Activated CD8-positive, alpha-beta T cell treated with anti-CD3 and anti-CD28 coated beads for 36 hours (primary cell): ENCODE data around the gene DROSHA. TPM values are rescaled to one million over a fixed set of nuclear protein-coding genes. Genes with fewer than 3 reads are reported as not detected.

Experiments used
- ATAC-seq: fragments of 200-7000 bp; cut with Tn5 transposase; one replicate; pipeline ENCODE4 v1.10.0; 2021; ENCODE audit warnings: mild to moderate bottlenecking, moderate library complexity
- CTCF ChIA-PET: fragments of 350-600 bp; sonication (Branson Sonifier 250); formaldehyde crosslinking; loops from one replicate; lab custom pipeline; 2021; ENCODE audit warnings: antibody characterized with exemption; lab: Charles Lee
- POLR2A ChIA-PET: fragments of 350-600 bp; sonication (Branson Sonifier 250); formaldehyde crosslinking; loops from one replicate; lab custom pipeline; 2021; ENCODE audit warnings: antibody characterized with exemption; lab: Charles Lee
- DNase-seq: peaks from one replicate; pipeline ENCODE4 v3.0.0-alpha.2; 2020
- H3K27ac Mint-ChIP-seq: one replicate; pipeline ENCODE4 v1.8.0; 2021; ENCODE audit warnings: mild to moderate bottlenecking, mixed read lengths
- H3K27me3 Mint-ChIP-seq: one replicate; pipeline ENCODE4 v1.8.0; 2021; ENCODE audit warnings: mixed read lengths
- H3K36me3 Mint-ChIP-seq: one replicate; pipeline ENCODE4 v1.8.0; 2021; ENCODE audit warnings: low read depth, mixed read lengths
- H3K4me1 Mint-ChIP-seq: one replicate; pipeline ENCODE4 v1.8.0; 2021; ENCODE audit warnings: low read depth, mixed read lengths
- H3K4me3 Mint-ChIP-seq: one replicate; pipeline ENCODE4 v1.8.0; 2021; ENCODE audit warnings: mild to moderate bottlenecking, moderate library complexity, mixed read lengths
- H3K9me3 Mint-ChIP-seq: one replicate; pipeline ENCODE4 v1.8.0; 2021; ENCODE audit warnings: mixed read lengths
- intact Hi-C: fragments of 100-400 bp; cut with micrococcal nuclease; formaldehyde crosslinking; loops from one replicate; pipeline ENCODE4 v1.10.0; 2022
- total RNA-seq, 2 experiments: library from RNA; stranded (reverse); gene quantifications; one replicate each; pipeline ENCODE4 v1.2.3, GENCODE V29; 2021
- TF ChIP-seq, protein P1 (sequence below): fragments of 200-600 bp; IDR thresholded peaks from one replicate; pipeline ENCODE4 v1.8.0; 2022; ENCODE audit warnings: antibody characterized with exemption, mild to moderate bottlenecking

The DROSHA gene
- total RNA-seq, 2 experiments from 2014 or later, result 57.8 to 61.0 TPM

DNA sequence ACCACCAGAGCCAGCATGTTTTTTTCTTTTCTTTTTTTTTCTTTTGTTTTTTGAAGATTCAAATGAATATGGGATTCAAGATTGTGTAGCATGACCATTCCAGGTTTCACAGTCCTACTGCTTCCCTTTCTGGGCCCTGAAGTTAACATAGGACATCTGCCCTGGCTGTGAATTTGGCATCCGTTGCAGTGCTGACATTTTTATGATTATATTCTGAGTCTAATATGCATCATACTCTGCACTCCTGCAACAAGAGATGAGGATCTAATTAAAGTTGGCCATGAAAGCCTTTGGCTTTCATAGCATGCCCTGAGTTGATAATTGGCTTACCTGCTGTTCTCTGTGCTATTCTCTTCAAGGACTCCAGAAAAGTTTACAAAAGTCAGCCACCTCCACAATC, 30.1 kb upstream of the DROSHA start:
- no peak for ATAC-seq
- TF ChIP-seq, protein P1, sequence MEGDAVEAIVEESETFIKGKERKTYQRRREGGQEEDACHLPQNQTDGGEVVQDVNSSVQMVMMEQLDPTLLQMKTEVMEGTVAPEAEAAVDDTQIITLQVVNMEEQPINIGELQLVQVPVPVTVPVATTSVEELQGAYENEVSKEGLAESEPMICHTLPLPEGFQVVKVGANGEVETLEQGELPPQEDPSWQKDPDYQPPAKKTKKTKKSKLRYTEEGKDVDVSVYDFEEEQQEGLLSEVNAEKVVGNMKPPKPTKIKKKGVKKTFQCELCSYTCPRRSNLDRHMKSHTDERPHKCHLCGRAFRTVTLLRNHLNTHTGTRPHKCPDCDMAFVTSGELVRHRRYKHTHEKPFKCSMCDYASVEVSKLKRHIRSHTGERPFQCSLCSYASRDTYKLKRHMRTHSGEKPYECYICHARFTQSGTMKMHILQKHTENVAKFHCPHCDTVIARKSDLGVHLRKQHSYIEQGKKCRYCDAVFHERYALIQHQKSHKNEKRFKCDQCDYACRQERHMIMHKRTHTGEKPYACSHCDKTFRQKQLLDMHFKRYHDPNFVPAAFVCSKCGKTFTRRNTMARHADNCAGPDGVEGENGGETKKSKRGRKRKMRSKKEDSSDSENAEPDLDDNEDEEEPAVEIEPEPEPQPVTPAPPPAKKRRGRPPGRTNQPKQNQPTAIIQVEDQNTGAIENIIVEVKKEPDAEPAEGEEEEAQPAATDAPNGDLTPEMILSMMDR, result no peak
- intact Hi-C loops, result no loop called here
- Mint-ChIP-seq H3K36me3 (peaks cover 8% of the 10 kb centered on the region), H3K4me3 (no peak overlapping the region), H3K27ac (no peak overlapping the region), H3K9me3 (peaks cover 5% of the 10 kb centered on the region), H3K4me1 (peaks cover 3% of the 10 kb centered on the region), H3K27me3 (peaks cover 5% of the 10 kb centered on the region)
- no peak for DNase-seq
- CTCF ChIA-PET, result no interaction called here
- POLR2A ChIA-PET, result interaction anchor here (0.5 kb wide), 1 partner anchor 18 kb away, joined by 3 read pairs; no protein-coding TSS in a partner anchor

- ChIA-PET POLR2A (no interaction called here), CTCF (no interaction called here)
- Mint-ChIP-seq H3K36me3 (peaks cover 20% of the 10 kb centered on the region), H3K4me1 (peaks cover 3% of the 10 kb centered on the region), H3K4me3 (no peak overlapping the region), H3K27ac (no peak overlapping the region), H3K9me3 (peaks cover under 1% of the 10 kb centered on the region), H3K27me3 (no peaks in the 10 kb centered on the region)
- no peak for ATAC-seq
- TF ChIP-seq, protein P1, result no peak
- no peak for DNase-seq
- intact Hi-C loops, result no loop called here
Observed at GRCh38 chr5:31559942-31560341, 28.0 kb upstream of the DROSHA start.

- H3K9me3 Mint-ChIP-seq, result no peaks in the 10 kb centered on the region
- no peak for DNase-seq
- no peak overlapping the region for H3K27ac Mint-ChIP-seq
- no peaks in the 10 kb centered on the region for H3K27me3 Mint-ChIP-seq
- ChIA-PET POLR2A (no interaction called here), CTCF (interaction anchor here (0.7 kb wide), 1 partner anchor 11 kb away, joined by 3 read pairs; no protein-coding TSS in a partner anchor)
- H3K36me3 Mint-ChIP-seq, result peaks cover 35% of the 10 kb centered on the region
- H3K4me1 Mint-ChIP-seq, result peaks cover 6% of the 10 kb centered on the region
- TF ChIP-seq, protein P1, result no peak
- H3K4me3 Mint-ChIP-seq, result no peak overlapping the region
- intact Hi-C loops, result no loop called here
- ATAC-seq, result no peak
Observed at GRCh38 chr5:31556461-31556860, 24.6 kb upstream of the DROSHA start.

GRCh38 chr5:31554552-31554951, 22.7 kb upstream of the DROSHA start:
- intact Hi-C loops, result no loop called here
- no peak for ATAC-seq
- POLR2A ChIA-PET, result interaction anchor here (1.0 kb wide), 1 partner anchor 23 kb away, joined by 4 read pairs; the partner anchor contains the start of genes C5orf22 and DROSHA
- TF ChIP-seq, protein P1, result no peak
- H3K27ac Mint-ChIP-seq, result no peak overlapping the region
- no peaks in the 10 kb centered on the region for H3K9me3 Mint-ChIP-seq
- CTCF ChIA-PET, result no interaction called here
- no peak for DNase-seq
- no peaks in the 10 kb centered on the region for H3K27me3 Mint-ChIP-seq
- no peak overlapping the region for H3K4me3 Mint-ChIP-seq
- H3K4me1 Mint-ChIP-seq, result peaks cover 6% of the 10 kb centered on the region
- peaks cover 42% of the 10 kb centered on the region for H3K36me3 Mint-ChIP-seq

DNA sequence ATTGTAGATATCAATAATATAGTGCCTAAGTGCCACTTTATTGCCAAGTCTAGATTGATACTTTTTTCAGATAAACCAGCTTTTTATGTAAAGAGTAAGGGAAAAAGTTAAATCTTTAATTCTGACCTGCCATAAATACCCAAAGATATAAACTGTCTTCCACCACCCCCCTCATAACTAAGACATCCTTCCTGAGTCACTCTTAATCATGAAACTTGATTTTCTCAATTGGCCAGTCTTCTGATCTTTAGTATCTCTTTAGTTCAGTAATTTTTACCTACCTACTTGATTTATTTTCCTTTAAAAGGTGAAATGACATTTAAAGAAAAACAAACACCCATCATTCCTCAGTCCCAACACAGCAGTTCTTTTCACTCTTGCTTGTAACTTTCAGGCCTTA, 22.0 kb upstream of the DROSHA start:
- Mint-ChIP-seq H3K9me3 (no peaks in the 10 kb centered on the region), H3K27ac (peak overlapping the region; percentile 51), H3K36me3 (peaks cover 45% of the 10 kb centered on the region), H3K4me1 (peaks cover 9% of the 10 kb centered on the region), H3K4me3 (no peak overlapping the region), H3K27me3 (no peaks in the 10 kb centered on the region)
- TF ChIP-seq, protein P1, result no peak
- DNase-seq (no peak), ATAC-seq (no peak)
- POLR2A ChIA-PET, result interaction anchor here (1.0 kb wide), 1 partner anchor 22 kb away, joined by 4 read pairs; the partner anchor contains the start of genes C5orf22 and DROSHA
- CTCF ChIA-PET, result no interaction called here
- intact Hi-C loops, result no loop called here
